Neuronal stem cell (in vitro differentiated cells): ENCODE measurements around the gene CPAMD8.

Experiments used
- DNase-seq: peaks from one replicate; pipeline ENCODE4 v3.0.0-alpha.2; 2013; ENCODE audit warnings: low spot score
- H2AFZ ChIP-seq: one replicate; pipeline ENCODE4 v1.6.1; 2013; ENCODE audit warnings: mild to moderate bottlenecking, low read length, inconsistent platforms
- H2AK5ac ChIP-seq: 2 replicates; pipeline ENCODE4 v1.6.1; 2013; ENCODE audit warnings: low read depth, mild to moderate bottlenecking, inconsistent platforms, low read length, moderate library complexity, mixed read lengths
- H2BK120ac ChIP-seq: 2 replicates; pipeline ENCODE4 v1.6.1; 2013; ENCODE audit warnings: low read depth, mild to moderate bottlenecking, inconsistent platforms, low read length, moderate library complexity, mixed read lengths
- H2BK12ac ChIP-seq: one replicate; pipeline ENCODE4 v1.6.1; 2013; ENCODE audit warnings: low read length, inconsistent platforms
- H2BK15ac ChIP-seq: 2 replicates; pipeline ENCODE4 v1.6.1; 2013; ENCODE audit warnings: mild to moderate bottlenecking, low read length, inconsistent platforms, mixed read lengths
- H2BK5ac ChIP-seq: one replicate; pipeline ENCODE4 v1.6.1; 2013; ENCODE audit warnings: inconsistent platforms, mild to moderate bottlenecking, low read length, moderate library complexity
- H3K14ac ChIP-seq: one replicate; pipeline ENCODE4 v1.6.1; 2013; ENCODE audit warnings: low read length, inconsistent platforms
- H3K18ac ChIP-seq: 2 replicates; pipeline ENCODE4 v1.6.1; 2013; ENCODE audit warnings: low read length, inconsistent platforms
- H3K23ac ChIP-seq: 2 replicates; pipeline ENCODE4 v1.6.1; 2013; ENCODE audit warnings: low read depth, mild to moderate bottlenecking, mixed read lengths, low read length, inconsistent platforms; ENCODE audit not compliant: poor library complexity
- H3K27ac ChIP-seq: replicated peaks from 3 replicates; pipeline ENCODE4 v1.5.1; 2013; ENCODE audit warnings: low read length, inconsistent platforms
- H3K27me3 ChIP-seq, 3 experiments: 2 replicates each; pipeline ENCODE4 v1.6.1; 2013; ENCODE audit warnings: low read length in 3 of 3, mild to moderate bottlenecking in 2 of 3, inconsistent platforms in 1 of 3, low read depth in 1 of 3, mixed read lengths in 1 of 3, moderate library complexity in 1 of 3; ENCODE audit not compliant: control insufficient read depth in 3 of 3, insufficient read depth in 3 of 3
- H3K36me3 ChIP-seq, 2 donors: replicated peaks in 1 of 2; 2 replicates each; pipeline ENCODE4 v1.6.1; 2013; ENCODE audit warnings: low read length in 2 of 2; ENCODE audit not compliant: control insufficient read depth in 2 of 2, insufficient read depth in 2 of 2
- H3K4ac ChIP-seq: 2 replicates; pipeline ENCODE4 v1.6.1; 2013; ENCODE audit warnings: inconsistent platforms, mild to moderate bottlenecking, low read length, moderate library complexity
- H3K4me1 ChIP-seq, 2 donors: 1 replicate in 1 of 2; 2 replicates in 1 of 2; pipeline ENCODE4 v1.6.1; 2013; ENCODE audit warnings: low read length in 2 of 2, low read depth in 1 of 2; ENCODE audit not compliant: control insufficient read depth in 2 of 2, insufficient read depth in 1 of 2
- H3K4me2 ChIP-seq: one replicate; pipeline ENCODE4 v1.6.1; 2013; ENCODE audit warnings: mild to moderate bottlenecking, low read length, inconsistent platforms; ENCODE audit not compliant: insufficient read depth, poor library complexity, severe bottlenecking
- H3K4me3 ChIP-seq, 2 donors: 2 replicates each; pipeline ENCODE4 v1.5.1; 2013; ENCODE audit warnings: low read length in 2 of 2, mild to moderate bottlenecking in 2 of 2, inconsistent platforms in 1 of 2, moderate library complexity in 1 of 2
- H3K79me1 ChIP-seq: one replicate; pipeline ENCODE4 v1.6.1; 2013; ENCODE audit warnings: low read depth, mild to moderate bottlenecking, inconsistent platforms, low read length, moderate library complexity
- H3K9ac ChIP-seq: one replicate; pipeline ENCODE4 v1.6.1; 2013; ENCODE audit warnings: mild to moderate bottlenecking, low read depth, low read length, inconsistent platforms; ENCODE audit not compliant: poor library complexity
- H3K9me3 ChIP-seq, 2 donors: replicated peaks in 1 of 2; 2 replicates each; pipeline versions ENCODE3 to v1.6.1; 2013; ENCODE audit warnings: low read length in 2 of 2, mild to moderate bottlenecking in 2 of 2, inconsistent platforms in 1 of 2, low read depth in 1 of 2, mixed read lengths in 1 of 2, moderate library complexity in 1 of 2; ENCODE audit not compliant: control insufficient read depth in 2 of 2, insufficient read depth in 1 of 2
- H4K8ac ChIP-seq: one replicate; pipeline ENCODE4 v1.6.1; 2013; ENCODE audit warnings: low read depth, mild to moderate bottlenecking, inconsistent platforms, low read length, moderate library complexity
- H4K91ac ChIP-seq: one replicate; pipeline ENCODE4 v1.6.1; 2013; ENCODE audit warnings: low read length, low read depth, mild to moderate bottlenecking, inconsistent platforms; ENCODE audit not compliant: poor library complexity
- WGBS, 2 donors: extraction: QIAGEN DNeasy Blood & Tissue Kit; methylation state at CpG; one replicate each; pipeline ENCODE4 v1.1.7; 2013; ENCODE audit warnings: missing lambda C conversion rate in 2 of 2, mixed read lengths in 1 of 2; ENCODE audit not compliant: insufficient read length in 2 of 2, insufficient replicate concordance in 1 of 2; ENCODE audit errors: extremely low coverage in 2 of 2; 5-methylcytosine and 5-hydroxymethylcytosine counted together

The CPAMD8 gene

GRCh38 chr19:16880884-16881554 lies 145.6 kb downstream of the CPAMD8 start:
- no peak overlapping the region for H2BK120ac ChIP-seq
- H3K23ac ChIP-seq: peak overlapping the region; percentile 55
- H3K27ac ChIP-seq: no peak overlapping the region
- no peak overlapping the region for H3K4ac ChIP-seq
- no peak overlapping the region for H2BK15ac ChIP-seq
- no peak overlapping the region for H3K4me2 ChIP-seq
- no CpG with 5 or more reads among the region's 8 CpGs for WGBS, 2 donors
- peaks cover 11% of the 10 kb centered on the region for H3K79me1 ChIP-seq
- no peaks in the 10 kb centered on the region for H3K4me1 ChIP-seq
- peaks cover 38 to 46% of the 10 kb centered on the region in 2 donors for H3K36me3 ChIP-seq
- H3K9me3 ChIP-seq: peaks cover 21 to 27% of the 10 kb centered on the region in 2 donors
- no peak overlapping the region for H2AFZ ChIP-seq
- peak overlapping the region; percentile 21 for H3K9ac ChIP-seq
- H3K14ac ChIP-seq: no peak overlapping the region
- H2AK5ac ChIP-seq: no peak overlapping the region
- peak overlapping the region; percentile 64 for H3K18ac ChIP-seq
- no peak overlapping the region for H4K91ac ChIP-seq
- no peak overlapping the region for H2BK5ac ChIP-seq
- H3K4me3 ChIP-seq: peak overlapping the region in 1 of 2 donors; percentile 40
- H2BK12ac ChIP-seq: no peak overlapping the region
- H3K27me3 ChIP-seq: no peaks in the 10 kb centered on the region
- H4K8ac ChIP-seq: peak overlapping the region; percentile 86
- no peak for DNase-seq

GRCh38 chr19:16878181-16878965 lies 148.2 kb downstream of the CPAMD8 start:
- Histone ChIP-seq H2BK15ac (no peak overlapping the region), H3K4me3 (no peak overlapping the region), H4K91ac (peak overlapping the region; percentile 72), H2BK120ac (no peak overlapping the region), H2AFZ (no peak overlapping the region), H3K18ac (peak overlapping the region; percentile 76), H2AK5ac (no peak overlapping the region), H4K8ac (no peak overlapping the region), H3K9ac (no peak overlapping the region), H3K23ac (peak overlapping the region; percentile 55), H3K27me3 (no peaks in the 10 kb centered on the region), H3K14ac (no peak overlapping the region), H3K27ac (no peak overlapping the region), H3K79me1 (peaks cover 15% of the 10 kb centered on the region), H3K4ac (no peak overlapping the region), H3K36me3 (peaks cover 42 to 57% of the 10 kb centered on the region in 2 donors), H2BK5ac (no peak overlapping the region), H3K4me1 (no peaks in the 10 kb centered on the region), H3K4me2 (no peak overlapping the region), H2BK12ac (no peak overlapping the region), H3K9me3 (peaks cover 21 to 33% of the 10 kb centered on the region in 2 donors)
- no peak for DNase-seq
- WGBS, 2 donors: no CpG with 5 or more reads among the region's 55 CpGs

- Histone ChIP-seq H2AFZ (no peak overlapping the region), H3K4ac (no peak overlapping the region), H2BK5ac (no peak overlapping the region), H3K79me1 (peaks cover 15% of the 10 kb centered on the region), H3K9ac (peak overlapping the region; percentile 60), H3K23ac (no peak overlapping the region), H4K91ac (no peak overlapping the region), H3K27me3 (no peaks in the 10 kb centered on the region), H2BK120ac (no peak overlapping the region), H3K36me3 (peaks cover 48 to 65% of the 10 kb centered on the region in 2 donors), H3K4me3 (no peak overlapping the region), H2AK5ac (no peak overlapping the region), H3K14ac (no peak overlapping the region), H3K27ac (no peak overlapping the region), H3K4me1 (no peaks in the 10 kb centered on the region), H3K4me2 (no peak overlapping the region), H2BK12ac (no peak overlapping the region), H3K18ac (no peak overlapping the region), H3K9me3 (peaks cover 19 to 32% of the 10 kb centered on the region in 2 donors), H4K8ac (no peak overlapping the region), H2BK15ac (no peak overlapping the region)
- DNase-seq: no peak
- no CpG with 5 or more reads among the region's 11 CpGs for WGBS, 2 donors
Observed at GRCh38 chr19:16877581-16877980, 149.0 kb downstream of the CPAMD8 start.

- Histone ChIP-seq H3K4ac (no peak overlapping the region), H3K9me3 (peaks cover 14 to 26% of the 10 kb centered on the region in 2 donors), H3K27me3 (no peaks in the 10 kb centered on the region), H3K14ac (no peak overlapping the region), H3K27ac (no peak overlapping the region), H2AFZ (no peak overlapping the region), H2AK5ac (no peak overlapping the region), H3K4me1 (no peaks in the 10 kb centered on the region), H3K36me3 (peaks cover 50 to 71% of the 10 kb centered on the region in 2 donors), H2BK12ac (no peak overlapping the region), H2BK5ac (peak overlapping the region; percentile 24), H4K91ac (no peak overlapping the region), H4K8ac (no peak overlapping the region), H3K4me3 (no peak overlapping the region), H3K23ac (no peak overlapping the region), H2BK120ac (no peak overlapping the region), H3K9ac (no peak overlapping the region), H3K18ac (no peak overlapping the region), H3K79me1 (peaks cover 15% of the 10 kb centered on the region), H2BK15ac (no peak overlapping the region), H3K4me2 (no peak overlapping the region)
- WGBS, 2 donors: no CpG with 5 or more reads among the region's 12 CpGs
- DNase-seq: no peak
Observed at GRCh38 chr19:16876904-16877361, 149.7 kb downstream of the CPAMD8 start.
